H1 (cell line): ENCODE data around the gene TMEM106C.

Source experiments
- CBX8 ChIP-seq: fragments of 300-800, 300-1000 bp; sonication (generic); IDR thresholded peaks from 2 replicates; pipeline ENCODE4 v1.7.1; 2016; ENCODE audit warnings: low read depth, low read length, borderline replicate concordance
- CHD2 ChIP-seq: IDR thresholded peaks from 2 replicates; pipeline ENCODE4 v1.6.1; 2012; ENCODE audit warnings: low read length, improper control_type of control experiment
- HDAC6 ChIP-seq: IDR thresholded peaks from one replicate; pipeline ENCODE4 v1.7.1; 2012; ENCODE audit warnings: low read depth, mild to moderate bottlenecking, inconsistent platforms, low read length, moderate library complexity
- POLR2AphosphoS5 ChIP-seq: IDR thresholded peaks from 2 replicates; pipeline ENCODE4 v1.6.1; 2011; ENCODE audit warnings: low read depth, low read length
- RAD21 ChIP-seq, 2 experiments: IDR thresholded peaks in 1 of 2; conservative IDR thresholded peaks in 1 of 2; 2 replicates each; pipeline ENCODE4 v1.6.1; 2011; ENCODE audit warnings: low read depth in 2 of 2, low read length in 2 of 2, improper control_type of control experiment in 1 of 2, inconsistent platforms in 1 of 2, mild to moderate bottlenecking in 1 of 2, moderate library complexity in 1 of 2
- RNF2 ChIP-seq: fragments of 200-900, 300-1000 bp; sonication (generic); IDR thresholded peaks from 2 replicates; pipeline ENCODE4 v1.7.1; 2016; ENCODE audit warnings: borderline replicate concordance, low read depth, mild to moderate bottlenecking, antibody characterized with exemption, low read length; ENCODE audit not compliant: poor library complexity, severe bottlenecking; ENCODE audit errors: missing control alignments
- TF ChIP-seq, protein P1 (sequence below), 3 experiments: IDR thresholded peaks; 1 replicate in 2 of 3; 2 replicates in 1 of 3; pipeline versions ENCODE4 v1.5.1 to v1.6.1; 2011; ENCODE audit warnings: low read length in 3 of 3, mild to moderate bottlenecking in 3 of 3, inconsistent platforms in 2 of 3, low read depth in 1 of 3, moderate library complexity in 1 of 3; ENCODE audit not compliant: insufficient read depth in 1 of 3; ENCODE audit errors: control extremely low read depth in 1 of 3
- TF ChIP-seq, protein P2 (sequence below): IDR thresholded peaks from 2 replicates; pipeline ENCODE4 v1.6.1; 2012; ENCODE audit warnings: inconsistent platforms

DNA sequence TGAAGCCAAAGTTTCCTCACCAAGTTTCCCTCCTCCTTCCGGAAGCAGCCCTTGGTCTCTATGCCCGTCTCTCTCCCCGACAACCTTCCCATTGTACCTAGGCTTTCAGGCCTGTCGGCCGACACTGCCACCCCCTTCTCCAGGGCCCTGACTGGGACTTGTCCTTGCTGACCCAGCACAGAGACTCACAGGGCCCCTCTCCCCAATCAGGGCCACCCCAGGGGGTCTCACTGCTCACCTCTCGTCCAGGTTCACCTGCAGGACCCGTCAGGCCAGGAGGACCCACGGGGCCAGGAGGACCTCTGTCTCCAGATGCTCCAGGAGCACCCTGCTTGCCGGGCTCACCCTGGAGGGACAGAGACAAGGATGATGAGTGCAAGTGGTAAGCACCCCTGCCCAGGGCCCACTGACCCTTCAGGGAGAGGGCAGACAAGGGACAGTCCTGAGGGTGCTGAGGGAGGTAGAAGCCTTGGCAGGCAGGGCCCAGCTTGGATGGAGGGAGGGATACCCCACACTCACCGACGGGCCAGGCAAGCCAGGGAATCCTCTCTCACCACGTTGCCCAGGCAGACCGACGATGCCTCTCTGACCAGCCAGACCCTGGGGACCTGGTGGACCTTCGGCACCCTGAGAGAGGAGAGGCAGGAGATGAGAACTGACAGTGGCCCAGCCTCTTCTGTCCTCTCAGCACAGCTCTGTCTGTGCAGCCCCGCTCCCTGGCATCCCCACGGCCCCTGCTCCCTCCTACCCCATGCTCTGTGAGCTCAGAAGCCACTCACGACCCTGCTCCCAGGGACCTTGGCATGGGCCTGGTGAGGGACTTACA is 14.6 kb downstream of the TMEM106C start:
- TF ChIP-seq CHD2 (no peak), POLR2AphosphoS5 (no peak), CBX8 (no peak), HDAC6 (no peak), RAD21 (IDR thresholded peaks at IDR 0.05 in 1 of 2, conservative IDR thresholded peaks at IDR 0.05 in 1 of 2; ENCODE audit: low read depth in 2 of 2, low read length in 2 of 2) (no peak), RNF2 (no peak)
- TF ChIP-seq, protein P1, sequence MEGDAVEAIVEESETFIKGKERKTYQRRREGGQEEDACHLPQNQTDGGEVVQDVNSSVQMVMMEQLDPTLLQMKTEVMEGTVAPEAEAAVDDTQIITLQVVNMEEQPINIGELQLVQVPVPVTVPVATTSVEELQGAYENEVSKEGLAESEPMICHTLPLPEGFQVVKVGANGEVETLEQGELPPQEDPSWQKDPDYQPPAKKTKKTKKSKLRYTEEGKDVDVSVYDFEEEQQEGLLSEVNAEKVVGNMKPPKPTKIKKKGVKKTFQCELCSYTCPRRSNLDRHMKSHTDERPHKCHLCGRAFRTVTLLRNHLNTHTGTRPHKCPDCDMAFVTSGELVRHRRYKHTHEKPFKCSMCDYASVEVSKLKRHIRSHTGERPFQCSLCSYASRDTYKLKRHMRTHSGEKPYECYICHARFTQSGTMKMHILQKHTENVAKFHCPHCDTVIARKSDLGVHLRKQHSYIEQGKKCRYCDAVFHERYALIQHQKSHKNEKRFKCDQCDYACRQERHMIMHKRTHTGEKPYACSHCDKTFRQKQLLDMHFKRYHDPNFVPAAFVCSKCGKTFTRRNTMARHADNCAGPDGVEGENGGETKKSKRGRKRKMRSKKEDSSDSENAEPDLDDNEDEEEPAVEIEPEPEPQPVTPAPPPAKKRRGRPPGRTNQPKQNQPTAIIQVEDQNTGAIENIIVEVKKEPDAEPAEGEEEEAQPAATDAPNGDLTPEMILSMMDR (IDR thresholded peaks at IDR 0.05; ENCODE audit: control extremely low read depth in 1 of 3, insufficient read depth in 1 of 3, low read depth in 1 of 3, low read length in 3 of 3) = no peak
- TF ChIP-seq, protein P2, sequence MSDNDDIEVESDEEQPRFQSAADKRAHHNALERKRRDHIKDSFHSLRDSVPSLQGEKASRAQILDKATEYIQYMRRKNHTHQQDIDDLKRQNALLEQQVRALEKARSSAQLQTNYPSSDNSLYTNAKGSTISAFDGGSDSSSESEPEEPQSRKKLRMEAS = no peak
